H9 (cell line): ENCODE results near the gene STXBP1. TPM values are rescaled to one million over a fixed set of nuclear protein-coding genes. Genes with fewer than 3 reads are reported as not detected.

Source experiments
- DNase-seq: peaks from one replicate; pipeline ENCODE4 v3.0.0-alpha.2; 2017
- H2AFZ ChIP-seq: one replicate; pipeline ENCODE4 v1.6.1; 2013; ENCODE audit warnings: mild to moderate bottlenecking, low read length, control low read depth, moderate library complexity
- H2AK5ac ChIP-seq: 2 replicates; pipeline ENCODE4 v1.6.1; 2013; ENCODE audit warnings: low read length, control low read depth, mixed read lengths; ENCODE audit not compliant: insufficient read length
- H2BK120ac ChIP-seq: one replicate; pipeline ENCODE4 v1.6.1; 2013; ENCODE audit warnings: low read depth, mild to moderate bottlenecking, low read length, control low read depth, inconsistent platforms; ENCODE audit not compliant: poor library complexity, severe bottlenecking
- H2BK12ac ChIP-seq: 2 replicates; pipeline ENCODE4 v1.6.1; 2013; ENCODE audit warnings: low read length, control low read depth, mixed read lengths, low read depth; ENCODE audit not compliant: insufficient read length
- H2BK15ac ChIP-seq: 2 replicates; pipeline ENCODE4 v1.6.1; 2013; ENCODE audit warnings: low read depth, low read length, control low read depth
- H2BK20ac ChIP-seq: one replicate; pipeline ENCODE4 v1.6.1; 2013; ENCODE audit warnings: low read depth, mild to moderate bottlenecking, low read length, control low read depth, inconsistent platforms; ENCODE audit not compliant: poor library complexity, severe bottlenecking
- H2BK5ac ChIP-seq: 2 replicates; pipeline ENCODE4 v1.6.1; 2013; ENCODE audit warnings: low read length, control low read depth, mixed read lengths; ENCODE audit not compliant: insufficient read length
- H3K14ac ChIP-seq: 2 replicates; pipeline ENCODE4 v1.6.1; 2013; ENCODE audit warnings: low read length, control low read depth; ENCODE audit not compliant: insufficient read depth
- H3K18ac ChIP-seq: 2 replicates; pipeline ENCODE4 v1.6.1; 2013; ENCODE audit warnings: low read depth, mild to moderate bottlenecking, mixed read lengths, low read length, control low read depth; ENCODE audit not compliant: insufficient read length
- H3K23ac ChIP-seq: 2 replicates; pipeline ENCODE4 v1.6.1; 2013; ENCODE audit warnings: low read length, control low read depth, mixed read lengths, low read depth; ENCODE audit not compliant: insufficient read length
- H3K23me2 ChIP-seq: 2 replicates; pipeline ENCODE4 v1.6.1; 2013; ENCODE audit warnings: low read depth, mild to moderate bottlenecking, mixed read lengths, low read length, control low read depth; ENCODE audit not compliant: insufficient read length, poor library complexity, severe bottlenecking
- H3K27ac ChIP-seq: 2 replicates; pipeline ENCODE4 v1.5.1; 2013; ENCODE audit warnings: low read length, control low read depth, mixed read lengths, low read depth; ENCODE audit not compliant: insufficient read length
- H3K27me3 ChIP-seq: 2 replicates; pipeline ENCODE4 v1.6.1; 2013; ENCODE audit warnings: low read length, control low read depth, inconsistent platforms; ENCODE audit not compliant: insufficient read depth
- H3K4ac ChIP-seq: 2 replicates; pipeline ENCODE4 v1.6.1; 2013; ENCODE audit warnings: low read depth, mild to moderate bottlenecking, control low read depth, inconsistent platforms, low read length, moderate library complexity
- H3K4me1 ChIP-seq: 2 replicates; pipeline ENCODE4 v1.6.1; 2013; ENCODE audit warnings: low read length, control low read depth, inconsistent platforms; ENCODE audit not compliant: insufficient read depth
- H3K4me2 ChIP-seq: 2 replicates; pipeline ENCODE4 v1.6.1; 2013; ENCODE audit warnings: low read length, control low read depth, mixed read lengths; ENCODE audit not compliant: insufficient read length, insufficient read depth
- H3K56ac ChIP-seq: 2 replicates; pipeline ENCODE4 v1.6.1; 2013; ENCODE audit warnings: low read depth, mild to moderate bottlenecking, mixed read lengths, low read length, control low read depth; ENCODE audit not compliant: insufficient read length
- H3K79me1 ChIP-seq: 2 replicates; pipeline ENCODE4 v1.6.1; 2013; ENCODE audit warnings: low read depth, mild to moderate bottlenecking, moderate library complexity, low read length, control low read depth, inconsistent platforms; ENCODE audit not compliant: insufficient read depth, poor library complexity, severe bottlenecking
- H3K79me2 ChIP-seq: 2 replicates; pipeline ENCODE4 v1.6.1; 2013; ENCODE audit warnings: low read length, control low read depth, inconsistent platforms; ENCODE audit not compliant: insufficient read depth
- H3K9ac ChIP-seq: 2 replicates; pipeline ENCODE4 v1.6.1; 2013; ENCODE audit warnings: low read length, control low read depth, mixed read lengths; ENCODE audit not compliant: insufficient read length; ENCODE audit errors: extremely low read depth
- H3K9me3 ChIP-seq: one replicate; pipeline ENCODE4 v1.6.1; 2013; ENCODE audit warnings: low read depth, low read length, inconsistent platforms; ENCODE audit not compliant: control insufficient read depth
- H3T11ph ChIP-seq: one replicate; pipeline ENCODE4 v1.6.1; 2013; ENCODE audit warnings: mild to moderate bottlenecking, low read length, control low read depth, inconsistent platforms
- H4K20me1 ChIP-seq: one replicate; pipeline ENCODE4 v1.6.1; 2013; ENCODE audit not compliant: control insufficient read depth, insufficient read length, insufficient read depth
- H4K5ac ChIP-seq: 2 replicates; pipeline ENCODE4 v1.6.1; 2013; ENCODE audit warnings: low read depth, mild to moderate bottlenecking, mixed read lengths, low read length, control low read depth; ENCODE audit not compliant: insufficient read length
- H4K8ac ChIP-seq: replicated peaks from 2 replicates; pipeline ENCODE4 v1.6.1; 2013; ENCODE audit warnings: low read length, control low read depth, mixed read lengths, low read depth; ENCODE audit not compliant: insufficient read length
- H4K91ac ChIP-seq: 2 replicates; pipeline ENCODE4 v1.6.1; 2013; ENCODE audit warnings: low read depth, mild to moderate bottlenecking, moderate library complexity, mixed read lengths, low read length, control low read depth; ENCODE audit not compliant: insufficient read length
- H3K27ac Mint-ChIP-seq, 3 experiments: 2 replicates in 2 of 3; 3 replicates in 1 of 3; pipeline ENCODE4 v1.8.0; 2020 to 2021; ENCODE audit warnings: mixed read lengths in 3 of 3, mild to moderate bottlenecking in 1 of 3, moderate library complexity in 1 of 3
- H3K27me3 Mint-ChIP-seq: 2 replicates; pipeline ENCODE4 v1.8.0; 2021; ENCODE audit warnings: low read depth, mild to moderate bottlenecking, moderate library complexity, mixed read lengths
- H3K36me3 Mint-ChIP-seq, 3 experiments: 2 replicates in 2 of 3; 3 replicates in 1 of 3; pipeline ENCODE4 v1.8.0; 2020 to 2021; ENCODE audit warnings: low read depth in 3 of 3, mixed read lengths in 3 of 3; ENCODE audit not compliant: insufficient read depth in 1 of 3
- H3K4me1 Mint-ChIP-seq, 2 experiments: 2 replicates each; pipeline ENCODE4 v1.8.0; 2020; ENCODE audit warnings: mixed read lengths in 2 of 2
- H3K4me3 Mint-ChIP-seq, 2 experiments: 2 replicates in 1 of 2; 3 replicates in 1 of 2; pipeline ENCODE4 v1.8.0; 2020 to 2021; ENCODE audit warnings: mild to moderate bottlenecking in 2 of 2, mixed read lengths in 2 of 2, moderate library complexity in 1 of 2
- H3K9me3 Mint-ChIP-seq, 2 experiments: 2 replicates in 1 of 2; 3 replicates in 1 of 2; pipeline ENCODE4 v1.8.0; 2020; ENCODE audit warnings: mild to moderate bottlenecking in 2 of 2, mixed read lengths in 2 of 2, moderate library complexity in 1 of 2
- WGBS: extraction: QIAGEN DNeasy Blood & Tissue Kit; methylation state at CpG from one replicate; pipeline ENCODE4 v1.1.7; 2013; ENCODE audit warnings: missing lambda C conversion rate, low lambda C conversion rate, mixed read lengths; ENCODE audit not compliant: insufficient read length; ENCODE audit errors: extremely low coverage; 5-methylcytosine and 5-hydroxymethylcytosine counted together
- total RNA-seq: library from RNA; stranded (reverse); gene quantifications from 2 replicates; pipeline ENCODE4 v1.2.1, GENCODE V29; 2021
- TF ChIP-seq, protein P1 (sequence below): fragments of 200-600 bp; sonication (generic); conservative IDR thresholded peaks from 3 replicates; pipeline ENCODE4 v1.8.0; 2021; ENCODE audit warnings: antibody characterized with exemption, mild to moderate bottlenecking

The STXBP1 gene
- total RNA-seq, 1 experiment from 2014 or later: 22.3 TPM

DNA sequence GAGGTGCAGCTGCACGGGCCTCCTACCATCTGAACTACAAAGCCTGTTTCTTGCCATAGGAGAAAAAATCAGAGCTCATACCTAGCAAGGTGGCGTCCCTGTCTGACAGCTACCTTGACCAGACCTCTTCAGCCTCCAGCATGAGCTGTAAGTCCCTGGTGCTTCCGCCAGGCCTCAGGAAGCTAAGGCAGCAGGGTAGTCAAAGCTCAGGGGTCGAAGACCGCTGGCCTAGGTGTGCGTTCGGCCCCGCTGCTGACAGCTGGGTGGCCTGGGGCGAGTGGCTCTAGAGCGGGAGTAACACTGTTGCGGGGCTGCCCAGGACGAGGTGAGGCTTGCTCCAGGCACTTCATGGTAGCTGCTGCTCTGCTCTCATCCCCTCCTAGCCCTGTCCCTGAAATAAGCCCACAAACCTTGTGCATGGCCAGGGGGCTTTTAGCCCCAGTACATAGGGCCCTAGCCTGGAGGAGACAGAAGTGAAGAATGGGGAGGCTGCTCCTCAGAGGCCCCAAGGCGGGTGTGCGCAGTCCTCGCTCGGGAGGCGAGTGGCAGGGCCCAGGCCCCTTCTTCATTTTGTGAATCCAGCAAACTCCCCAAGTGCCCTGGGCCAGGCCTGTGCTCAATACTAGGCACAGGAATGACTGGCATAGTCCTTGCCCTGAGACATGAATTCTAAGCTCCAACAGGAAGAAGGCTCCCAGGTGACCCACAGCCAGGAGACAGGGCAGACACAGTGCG, 117.6 kb downstream of the STXBP1 start:
- DNase-seq: no peak
- Histone ChIP-seq H2BK120ac (no peak overlapping the region), H2BK15ac (no peak overlapping the region), H3K4ac (no peak overlapping the region), H2BK20ac (no peak overlapping the region), H4K91ac (no peak overlapping the region), H2AFZ (no peak overlapping the region), H3K79me2 (no peaks in the 10 kb centered on the region), H3K27me3 (no peaks in the 10 kb centered on the region), H3K56ac (no peak overlapping the region), H3K18ac (no peak overlapping the region), H3K14ac (no peak overlapping the region), H2BK5ac (no peak overlapping the region), H3K79me1 (no peaks in the 10 kb centered on the region), H3K9ac (no peak overlapping the region), H2BK12ac (no peak overlapping the region), H3K4me2 (no peak overlapping the region), H3K4me1 (no peaks in the 10 kb centered on the region), H4K8ac (no peak overlapping the region), H2AK5ac (no peak overlapping the region), H4K20me1 (no peaks in the 10 kb centered on the region), H3T11ph (no peak overlapping the region), H3K23me2 (no peaks in the 10 kb centered on the region), H3K23ac (no peak overlapping the region), H3K27ac (no peak overlapping the region), H3K9me3 (no peaks in the 10 kb centered on the region), H4K5ac (no peak overlapping the region)
- TF ChIP-seq, protein P1, sequence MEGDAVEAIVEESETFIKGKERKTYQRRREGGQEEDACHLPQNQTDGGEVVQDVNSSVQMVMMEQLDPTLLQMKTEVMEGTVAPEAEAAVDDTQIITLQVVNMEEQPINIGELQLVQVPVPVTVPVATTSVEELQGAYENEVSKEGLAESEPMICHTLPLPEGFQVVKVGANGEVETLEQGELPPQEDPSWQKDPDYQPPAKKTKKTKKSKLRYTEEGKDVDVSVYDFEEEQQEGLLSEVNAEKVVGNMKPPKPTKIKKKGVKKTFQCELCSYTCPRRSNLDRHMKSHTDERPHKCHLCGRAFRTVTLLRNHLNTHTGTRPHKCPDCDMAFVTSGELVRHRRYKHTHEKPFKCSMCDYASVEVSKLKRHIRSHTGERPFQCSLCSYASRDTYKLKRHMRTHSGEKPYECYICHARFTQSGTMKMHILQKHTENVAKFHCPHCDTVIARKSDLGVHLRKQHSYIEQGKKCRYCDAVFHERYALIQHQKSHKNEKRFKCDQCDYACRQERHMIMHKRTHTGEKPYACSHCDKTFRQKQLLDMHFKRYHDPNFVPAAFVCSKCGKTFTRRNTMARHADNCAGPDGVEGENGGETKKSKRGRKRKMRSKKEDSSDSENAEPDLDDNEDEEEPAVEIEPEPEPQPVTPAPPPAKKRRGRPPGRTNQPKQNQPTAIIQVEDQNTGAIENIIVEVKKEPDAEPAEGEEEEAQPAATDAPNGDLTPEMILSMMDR: no peak
- no peaks in the 10 kb centered on the region for H3K9me3 Mint-ChIP-seq
- WGBS: no CpG with 5 or more reads among the region's 18 CpGs
- H3K27ac Mint-ChIP-seq: no peak overlapping the region; a peak in 1 of 7 replicates
- no peak overlapping the region for H3K4me3 Mint-ChIP-seq
- no peaks in the 10 kb centered on the region for H3K27me3 Mint-ChIP-seq
- H3K36me3 Mint-ChIP-seq: no peaks in the 10 kb centered on the region; a peak in 1 of 7 replicates
- H3K4me1 Mint-ChIP-seq: peaks cover 6 to 8% of the 10 kb centered on the region in 2 experiments
